Measurements from ENCODE around the gene PTTG1. TPM values are rescaled to one million over a fixed set of nuclear protein-coding genes. Genes with fewer than 3 reads are reported as not detected.

Gene PTTG1
- total and polyA plus RNA-seq, 9 of the 15 experiments (the other 6 are each of a cell fraction or from before 2014, with no cell fraction given): 193 to 1,088 (median 349) TPM

DNA sequence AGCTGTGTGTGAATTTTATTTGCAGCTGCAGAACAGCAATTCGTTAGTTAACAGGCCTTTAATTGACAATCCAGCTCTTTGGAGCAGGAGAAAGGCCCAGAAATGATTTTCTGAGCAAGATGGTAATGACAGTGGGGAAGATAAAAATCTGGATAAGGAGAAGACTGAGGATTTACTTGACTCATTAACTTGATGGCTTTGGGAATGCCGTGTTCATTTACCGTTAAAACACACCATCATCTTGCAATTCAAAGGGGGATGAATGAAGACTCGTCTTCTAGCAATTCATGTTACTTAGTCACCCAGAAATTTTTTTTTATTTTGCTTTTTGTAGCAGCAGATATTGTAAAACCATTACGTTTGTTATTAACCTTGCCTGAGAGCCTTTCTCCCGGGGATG is 52.0 kb downstream of the PTTG1 start:
- in situ Hi-C loops (cut with MboI) (no loop called here), intact Hi-C loops (cut with micrococcal nuclease) (no loop called here)
- Histone ChIP-seq H3K27ac (ENCODE audit: extremely low read depth, low read depth, low read length) (no peak overlapping the region), H2AFZ (ENCODE audit: low read depth, low read length) (no peak overlapping the region), H3K36me3 (ENCODE audit: control insufficient read depth, insufficient read depth, low read length) (no peaks in the 10 kb centered on the region), H3K9ac (ENCODE audit: insufficient read depth in 1 of 2, low read depth in 2 of 2, low read length in 2 of 2) (no peak overlapping the region), H4K20me1 (replicated peaks; ENCODE audit: control insufficient read depth, insufficient read depth, low read length) (no peaks in the 10 kb centered on the region), H3K9me3 (replicated peaks; ENCODE audit: control insufficient read depth, insufficient read depth, low read depth, low read length) (no peaks in the 10 kb centered on the region), H3K79me2 (ENCODE audit: control insufficient read depth, insufficient read depth, low read length) (no peaks in the 10 kb centered on the region), H3K4me2 (ENCODE audit: insufficient read depth, low read length) (no peak overlapping the region), H3K4me1 (replicated peaks in 1 of 2; ENCODE audit: control insufficient read depth in 2 of 2, insufficient read depth in 2 of 2, low read length in 2 of 2) (no peaks in the 10 kb centered on the region), H3K27me3 (ENCODE audit: control insufficient read depth in 2 of 2, insufficient read depth in 2 of 2, low read length in 2 of 2) (peaks cover 0 to 15% of the 10 kb centered on the region in 2 experiments; a peak in 1 of 5 replicates), H3K9me1 (ENCODE audit: control insufficient read depth, insufficient read depth, low read length) (no peaks in the 10 kb centered on the region), H3K4me3 (no peak overlapping the region)
- ChIA-PET POLR2A (interaction anchor here (0.5 kb wide), 1 partner anchor 13 kb away, joined by 3 read pairs; no protein-coding TSS in a partner anchor), CTCF (ENCODE audit: low intra/inter-chr PET ratio) (no interaction called here)
- DNase-seq (ENCODE audit: extremely low read depth in 1 of 4, low spot score in 3 of 4): no peak
- FAIRE-seq: no peak
- no peak for ATAC-seq
- no peak for TF ChIP-seq NONO (IDR thresholded peaks at IDR 0.05; ENCODE audit: low read depth in 2 of 2, low read length in 1 of 2)
- TF ChIP-seq CSDE1 (IDR thresholded peaks at IDR 0.05): no peak
- no peak for TF ChIP-seq EGR1 (conservative IDR thresholded peaks at IDR 0.05)
- TF ChIP-seq XRCC5 (IDR thresholded peaks at IDR 0.05; ENCODE audit: low read depth, low read length): no peak
- TF ChIP-seq NCOR1 (IDR thresholded peaks at IDR 0.05): no peak
- no peak for TF ChIP-seq HOXB6 (CRISPR knock-in tag; IDR thresholded peaks at IDR 0.05; ENCODE audit: borderline replicate concordance)
- TF ChIP-seq ZNF76 (CRISPR knock-in tag; IDR thresholded peaks at IDR 0.05; ENCODE audit: borderline replicate concordance): no peak
- TF ChIP-seq NFYB (IDR thresholded peaks at IDR 0.05; ENCODE audit: extremely low read depth, insufficient read length): no peak
- TF ChIP-seq ZNF584 (CRISPR knock-in tag; IDR thresholded peaks at IDR 0.05; ENCODE audit: low read depth): no peak
- TF ChIP-seq GATAD2A (IDR thresholded peaks at IDR 0.05): no peak
- no peak for TF ChIP-seq CBFB (CRISPR knock-in tag; IDR thresholded peaks at IDR 0.05)
- TF ChIP-seq EWSR1 (IDR thresholded peaks at IDR 0.05; ENCODE audit: borderline replicate concordance, low read depth, partially characterized antibody): no peak
- BruUV-seq (replicated peaks): no TSS peak
- 0% methylated on average over 6 of the region's 6 CpGs for WGBS (ENCODE audit: insufficient coverage, low coverage, missing lambda C conversion rate)

All from K562 (cell line).